GM12892 (cell line): ENCODE results near the gene PVALB.

Experiments used
- POLR2A ChIP-seq: IDR thresholded peaks from 2 replicates; pipeline ENCODE4 v1.6.1; 2011; ENCODE audit warnings: low read depth, low read length, control low read depth
- POLR2AphosphoS5 ChIP-seq: IDR thresholded peaks from 2 replicates; pipeline ENCODE4 v1.6.1; 2011; ENCODE audit warnings: low read depth, low read length, control low read depth
- TAF1 ChIP-seq: IDR thresholded peaks from 2 replicates; pipeline ENCODE4 v1.6.1; 2011; ENCODE audit warnings: low read depth, mild to moderate bottlenecking, control low read depth, low read length, borderline replicate concordance

DNA sequence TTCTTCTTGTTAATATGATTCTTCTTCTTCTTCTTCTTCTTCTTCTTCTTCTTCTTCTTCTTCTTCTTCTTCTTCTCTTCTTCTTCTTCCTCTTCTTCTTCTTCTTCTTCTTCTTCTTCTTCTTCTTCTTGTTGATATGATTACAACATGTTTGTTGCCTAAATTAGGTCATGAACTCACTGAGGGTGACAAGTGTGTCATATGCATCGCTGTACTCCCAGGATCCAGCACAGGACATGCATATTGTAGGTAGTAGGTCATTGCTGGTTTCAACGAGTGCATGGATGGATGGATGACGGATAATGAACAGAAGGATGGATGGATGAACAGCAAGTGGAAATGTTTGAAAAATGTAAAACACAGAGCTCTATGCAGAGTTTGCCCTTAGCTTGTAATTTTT, 14.9 kb upstream of the PVALB start:
- TF ChIP-seq POLR2A: no peak
- TF ChIP-seq TAF1: no peak
- TF ChIP-seq POLR2AphosphoS5: no peak
